HG03175 (cell line): ENCODE results near the gene SCN3A.

ENCODE experiments used
- ATAC-seq: cut with Tn5 transposase; IDR thresholded peaks from one replicate; pipeline ENCODE4 v1.9.1; 2021; ENCODE audit warnings: mild to moderate bottlenecking, moderate library complexity; ENCODE audit not compliant: unreplicated experiment

The SCN3A gene

DNA sequence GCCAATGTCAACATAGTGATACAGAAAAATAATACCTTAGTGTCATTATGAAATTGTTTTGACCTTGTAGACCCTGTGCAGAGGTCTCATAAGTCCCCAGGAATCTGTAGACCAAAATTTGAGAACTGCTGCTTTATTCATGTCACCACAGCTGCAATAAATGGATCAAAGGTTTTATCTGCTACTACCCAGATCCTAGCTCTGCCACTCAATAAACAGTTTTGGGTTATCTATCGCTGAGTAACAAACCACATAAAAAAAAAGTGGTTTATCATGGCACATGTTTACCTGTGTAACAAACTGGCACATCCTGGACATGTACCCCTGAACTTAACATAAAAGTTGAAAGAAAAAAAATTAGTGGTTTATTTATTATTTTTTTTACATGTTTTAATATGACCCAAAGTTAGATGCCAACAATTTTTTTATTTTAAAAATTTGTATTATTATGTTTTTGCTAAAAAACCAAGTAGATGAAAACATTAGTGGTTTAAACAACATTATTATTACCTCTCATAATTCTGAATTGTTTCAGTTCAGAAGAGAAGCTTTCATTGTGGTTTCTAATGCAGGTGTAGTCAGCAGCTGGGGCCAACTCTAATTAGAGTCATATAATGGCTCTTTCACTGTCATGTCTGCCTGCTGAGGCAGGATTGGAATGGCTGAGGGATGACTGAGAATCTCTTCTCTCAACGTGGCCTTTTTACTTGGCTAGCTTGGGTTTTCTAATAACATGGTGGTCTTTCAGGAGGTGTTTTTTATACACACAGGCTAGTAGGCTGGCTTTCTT is 145.2 kb downstream of the SCN3A start:
- no peak for ATAC-seq

DNA sequence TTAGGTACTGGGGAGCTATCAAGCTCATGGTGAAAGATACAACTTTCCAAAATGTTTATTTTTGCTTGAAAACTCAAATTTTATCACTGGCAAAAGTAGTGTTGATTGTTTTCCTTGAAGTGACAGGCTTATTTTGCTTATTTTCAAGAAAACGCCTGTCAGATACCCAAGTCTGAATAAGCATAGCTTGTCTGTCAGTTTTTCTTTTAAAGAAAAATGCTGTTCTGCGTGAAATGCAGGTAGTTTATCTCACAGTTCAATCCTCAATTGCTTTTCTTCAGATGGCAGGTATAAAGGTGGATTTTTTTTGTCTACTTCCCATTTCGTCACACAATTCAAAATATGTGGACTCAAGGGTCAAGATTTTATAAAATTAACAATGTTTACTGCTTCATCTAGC is 145.9 kb downstream of the SCN3A start:
- no peak for ATAC-seq

GRCh38 chr2:165057308-165057707 is 146.5 kb downstream of the SCN3A start:
- no peak for ATAC-seq

DNA sequence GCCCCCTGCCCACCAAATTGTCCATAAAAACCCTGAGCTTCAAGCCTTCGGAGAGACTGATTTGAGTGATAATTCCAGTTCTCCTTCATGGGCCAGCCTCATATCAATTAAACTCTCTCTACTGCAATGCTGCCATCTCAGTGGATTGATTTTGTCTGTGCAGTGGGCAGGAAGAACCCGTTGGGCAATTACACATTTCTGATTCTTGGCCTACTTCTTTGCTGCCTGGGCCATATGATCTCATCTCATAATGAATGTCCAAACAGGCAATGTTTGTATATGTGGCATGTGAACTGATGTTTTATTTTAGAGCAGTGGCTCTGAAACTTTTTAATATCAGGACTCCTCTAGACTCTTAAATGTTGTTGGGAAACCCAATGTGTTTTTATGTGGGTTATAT is 147.3 kb downstream of the SCN3A start:
- ATAC-seq, result no peak

- ATAC-seq, result no peak
These were observed 148.6 kb downstream of the SCN3A start for GRCh38 chr2:165055082-165055851.

GRCh38 chr2:165054652-165055051 is 149.2 kb downstream of the SCN3A start:
- ATAC-seq, result no peak

GRCh38 chr2:165044505-165045303 is 159.1 kb downstream of the SCN3A start:
- no peak for ATAC-seq
